Measurements from ENCODE around the gene HACL1. TPM values are rescaled to one million over a fixed set of nuclear protein-coding genes. Genes with fewer than 3 reads are reported as not detected.

The HACL1 gene
- total and polyA plus RNA-seq, 2 donors (not counting 1 experiment from before 2014, with no cell fraction given), result 20.8 to 38.7 TPM

DNA sequence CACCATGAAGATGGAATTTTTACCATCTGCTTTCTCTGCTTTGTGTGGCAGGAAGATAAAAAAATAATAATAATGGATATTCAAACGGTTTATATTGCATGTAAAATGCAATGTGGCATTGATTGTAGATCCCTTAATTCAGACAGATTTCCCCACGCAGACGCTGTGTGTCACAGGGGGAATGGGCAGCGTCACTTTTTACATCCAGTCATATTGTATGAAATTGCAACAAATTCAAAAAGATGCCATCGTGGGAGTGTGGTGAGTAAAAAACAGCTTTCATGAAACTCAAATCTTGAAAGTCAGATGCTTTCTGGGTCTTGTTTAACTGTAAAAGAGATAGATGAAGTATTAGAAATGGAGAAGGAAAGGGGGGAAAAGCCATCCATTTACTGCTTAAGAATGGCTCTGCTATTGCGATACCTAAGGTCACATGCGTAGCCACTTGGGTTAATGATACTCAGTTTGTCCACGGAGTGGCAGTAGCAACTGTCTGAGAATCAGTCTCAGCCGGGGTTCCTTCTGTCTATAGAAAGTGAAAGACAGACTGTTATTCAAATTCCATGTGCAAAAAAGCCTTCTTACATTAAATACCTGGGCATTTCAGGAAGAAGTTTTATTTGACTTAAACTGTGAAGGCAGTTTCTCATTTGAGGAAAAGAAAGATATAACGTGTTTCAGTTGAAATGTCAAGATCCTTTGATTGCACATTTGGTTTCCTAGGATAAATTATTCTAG is 28.7 kb upstream of the HACL1 start:
- no peaks in the 10 kb centered on the region for H3K27me3 ChIP-seq (replicated peaks in 1 of 4; ENCODE audit: control extremely low read depth in 1 of 4, control insufficient read depth in 3 of 4, insufficient read depth in 4 of 4, low read length in 3 of 4)
- no peaks in the 10 kb centered on the region for H3K9me3 Mint-ChIP-seq (ENCODE audit: insufficient read depth)
- H3K36me3 ChIP-seq (replicated peaks in 1 of 2; ENCODE audit: control extremely low read depth in 1 of 2, control insufficient read depth in 1 of 2, extremely low read depth in 1 of 2, insufficient read depth in 2 of 2, low read length in 1 of 2), result no peaks in the 10 kb centered on the region
- H3K27ac Mint-ChIP-seq, result peak overlapping the region; percentile 22
- intact Hi-C loops (cut with micrococcal nuclease), result loop anchor here (1.0 to 2.0 kb wide), 2 partner anchors 69 to 182 kb away; no protein-coding TSS in a partner anchor
- peaks cover 9 to 10% of the 10 kb centered on the region in 2 donors for H3K4me1 ChIP-seq (ENCODE audit: control insufficient read depth in 2 of 2, insufficient read depth in 2 of 2, low read length in 2 of 2)
- 4% methylated on average over 3 of the region's 10 CpGs for WGBS (ENCODE audit: insufficient coverage)
- CTCF ChIA-PET, result interaction anchor here (0.7 to 6.7 kb wide), 24 partner anchors 13 to 618 kb away, joined by 3 to 87 read pairs (median 4); partner anchors contain the start of gene ANKRD28
- peak overlapping the region; percentile 48 for H3K4me3 Mint-ChIP-seq
- peak overlapping the region in 1 of 5 experiments; percentile 4 for H3K4me3 ChIP-seq (ENCODE audit: control extremely low read depth in 1 of 5, extremely low read depth in 1 of 5, insufficient read depth in 1 of 5, low read depth in 2 of 5, low read length in 4 of 5)
- H3K27me3 Mint-ChIP-seq, result no peaks in the 10 kb centered on the region
- no peaks in the 10 kb centered on the region for H4K20me1 ChIP-seq (ENCODE audit: control insufficient read depth, insufficient read depth, low read length, poor library complexity, severe bottlenecking)
- peaks cover 13% of the 10 kb centered on the region for H3K4me1 Mint-ChIP-seq
- H3K9ac ChIP-seq (ENCODE audit: low read length), result peak overlapping the region; percentile 1
- TF ChIP-seq EZH2 (IDR thresholded peaks at IDR 0.05; ENCODE audit: borderline replicate concordance, insufficient read depth, low read depth, low read length, poor library complexity, severe bottlenecking) (no peak), CTCF (IDR thresholded peaks at IDR 0.05) (peak; percentile 78)
- peaks cover 12% of the 10 kb centered on the region for H3K79me2 ChIP-seq (ENCODE audit: control insufficient read depth, insufficient read depth, low read length)
- H3K4me2 ChIP-seq (replicated peaks; ENCODE audit: low read depth, low read length, poor library complexity, severe bottlenecking), result peak overlapping the region; percentile 43
- peak; percentile 97 for ATAC-seq (ENCODE audit: low read depth)
- H3K27ac ChIP-seq (ENCODE audit: low read length in 2 of 2), result no peak overlapping the region
- no peaks in the 10 kb centered on the region for H3K9me3 ChIP-seq (ENCODE audit: control extremely low read depth in 1 of 3, control insufficient read depth in 2 of 3, insufficient read depth in 1 of 3, low read length in 2 of 3)
- H2AFZ ChIP-seq (ENCODE audit: insufficient read depth, low read depth, low read length, poor library complexity, severe bottlenecking), result peak overlapping the region; percentile 37
- peak; percentile 84 for DNase-seq
- POLR2A ChIA-PET, result no interaction called here

GRCh38 chr3:15628967-15629366 is 27.6 kb upstream of the HACL1 start:
- Histone ChIP-seq H3K9me3 (ENCODE audit: control extremely low read depth in 1 of 3, control insufficient read depth in 2 of 3, insufficient read depth in 1 of 3, low read length in 2 of 3) (no peaks in the 10 kb centered on the region), H3K4me3 (ENCODE audit: control extremely low read depth in 1 of 5, extremely low read depth in 1 of 5, insufficient read depth in 1 of 5, low read depth in 2 of 5, low read length in 4 of 5) (no peak overlapping the region), H4K20me1 (ENCODE audit: control insufficient read depth, insufficient read depth, low read length, poor library complexity, severe bottlenecking) (no peaks in the 10 kb centered on the region), H3K9ac (ENCODE audit: low read length) (no peak overlapping the region), H2AFZ (ENCODE audit: insufficient read depth, low read depth, low read length, poor library complexity, severe bottlenecking) (no peak overlapping the region), H3K27me3 (replicated peaks in 1 of 4; ENCODE audit: control extremely low read depth in 1 of 4, control insufficient read depth in 3 of 4, insufficient read depth in 4 of 4, low read length in 3 of 4) (no peaks in the 10 kb centered on the region), H3K4me1 (ENCODE audit: control insufficient read depth in 2 of 2, insufficient read depth in 2 of 2, low read length in 2 of 2) (peaks cover 9 to 11% of the 10 kb centered on the region in 2 donors), H3K36me3 (replicated peaks in 1 of 2; ENCODE audit: control extremely low read depth in 1 of 2, control insufficient read depth in 1 of 2, extremely low read depth in 1 of 2, insufficient read depth in 2 of 2, low read length in 1 of 2) (no peaks in the 10 kb centered on the region), H3K4me2 (replicated peaks; ENCODE audit: low read depth, low read length, poor library complexity, severe bottlenecking) (no peak overlapping the region), H3K79me2 (ENCODE audit: control insufficient read depth, insufficient read depth, low read length) (peaks cover 19% of the 10 kb centered on the region), H3K27ac (ENCODE audit: low read length in 2 of 2) (no peak overlapping the region)
- Mint-ChIP-seq H3K4me1 (peaks cover 17% of the 10 kb centered on the region), H3K4me3 (no peak overlapping the region), H3K9me3 (ENCODE audit: insufficient read depth) (no peaks in the 10 kb centered on the region), H3K27ac (no peak overlapping the region), H3K27me3 (no peaks in the 10 kb centered on the region)
- ATAC-seq (ENCODE audit: low read depth) (no peak), DNase-seq (no peak)
- intact Hi-C loops (cut with micrococcal nuclease), result no loop called here
- POLR2A ChIA-PET, result no interaction called here
- TF ChIP-seq EZH2 (IDR thresholded peaks at IDR 0.05; ENCODE audit: borderline replicate concordance, insufficient read depth, low read depth, low read length, poor library complexity, severe bottlenecking) (no peak), CTCF (IDR thresholded peaks at IDR 0.05) (no peak)
- CTCF ChIA-PET, result interaction anchor here (1.0 to 6.7 kb wide), 6 partner anchors 14 to 619 kb away, joined by 3 to 87 read pairs (median 4); partner anchors contain the start of gene ANKRD28

All from B cell (primary cell).